Ishikawa (cell line): ENCODE measurements around the gene SLC35A2.

Experiments
- CEBPB ChIP-seq: IDR thresholded peaks from 2 replicates; pipeline ENCODE4 v1.6.1; 2012
- CREB1 ChIP-seq: IDR thresholded peaks from 2 replicates; pipeline ENCODE4 v1.6.1; 2012; ENCODE audit warnings: low read depth
- EGR1 ChIP-seq: IDR thresholded peaks from 2 replicates; pipeline ENCODE4 v1.6.1; 2012
- EP300 ChIP-seq: IDR thresholded peaks from 2 replicates; pipeline ENCODE4 v1.6.1; 2012; ENCODE audit warnings: borderline replicate concordance
- FOXM1 ChIP-seq: IDR thresholded peaks from 2 replicates; pipeline ENCODE4 v1.6.1; 2012; ENCODE audit warnings: low read depth, borderline replicate concordance
- NFIC ChIP-seq: IDR thresholded peaks from 2 replicates; pipeline ENCODE4 v1.6.1; 2012
- RAD21 ChIP-seq: IDR thresholded peaks from 2 replicates; pipeline ENCODE4 v1.6.1; 2012; ENCODE audit warnings: low read depth
- TAF1 ChIP-seq: IDR thresholded peaks from 2 replicates; pipeline ENCODE4 v1.6.1; 2012; ENCODE audit warnings: low read depth, mild to moderate bottlenecking
- TCF12 ChIP-seq: IDR thresholded peaks from 2 replicates; pipeline ENCODE4 v1.6.1; 2012; ENCODE audit warnings: low read depth
- TEAD4 ChIP-seq: IDR thresholded peaks from 2 replicates; pipeline ENCODE4 v1.6.1; 2012
- USF1 ChIP-seq: IDR thresholded peaks from 2 replicates; pipeline ENCODE4 v1.6.1; 2012
- YY1 ChIP-seq: IDR thresholded peaks from 2 replicates; pipeline ENCODE4 v1.6.1; 2012; ENCODE audit warnings: low read depth
- ZBTB7A ChIP-seq: IDR thresholded peaks from 2 replicates; pipeline ENCODE4 v1.6.1; 2012; ENCODE audit warnings: low read depth
- TF ChIP-seq, protein P1 (sequence below): IDR thresholded peaks from 2 replicates; pipeline ENCODE4 v1.6.1; 2012; ENCODE audit warnings: low read depth, mild to moderate bottlenecking
- TF ChIP-seq, protein P2 (sequence below): IDR thresholded peaks from 2 replicates; pipeline ENCODE4 v1.6.1; 2012

SLC35A2 gene

DNA sequence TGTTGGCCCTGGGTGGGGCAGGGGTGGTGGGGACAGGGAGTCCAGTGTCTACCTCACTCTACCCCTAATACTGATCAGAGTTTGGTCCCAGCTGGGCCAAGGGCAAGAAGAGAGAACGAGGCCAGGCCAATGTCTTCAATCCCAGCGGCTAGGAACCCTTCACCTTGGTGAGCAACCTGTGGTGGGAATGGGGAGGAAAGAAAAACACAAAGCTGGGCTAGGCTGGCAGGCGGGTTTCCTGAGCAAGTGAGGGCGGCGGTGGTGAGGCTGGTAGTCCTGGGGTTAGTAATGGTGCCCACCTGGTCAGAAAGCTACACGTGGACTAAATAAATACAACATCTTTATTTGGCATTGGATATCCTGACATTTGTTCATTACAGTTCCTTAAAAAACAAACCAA lies 8.2 kb downstream of the SLC35A2 start:
- TF ChIP-seq TEAD4 = no peak
- TF ChIP-seq ZBTB7A = no peak
- no peak for TF ChIP-seq CREB1
- no peak for TF ChIP-seq CEBPB
- TF ChIP-seq NFIC = no peak
- TF ChIP-seq YY1 = no peak
- no peak for TF ChIP-seq EP300
- no peak for TF ChIP-seq FOXM1
- no peak for TF ChIP-seq RAD21
- TF ChIP-seq, protein P1, sequence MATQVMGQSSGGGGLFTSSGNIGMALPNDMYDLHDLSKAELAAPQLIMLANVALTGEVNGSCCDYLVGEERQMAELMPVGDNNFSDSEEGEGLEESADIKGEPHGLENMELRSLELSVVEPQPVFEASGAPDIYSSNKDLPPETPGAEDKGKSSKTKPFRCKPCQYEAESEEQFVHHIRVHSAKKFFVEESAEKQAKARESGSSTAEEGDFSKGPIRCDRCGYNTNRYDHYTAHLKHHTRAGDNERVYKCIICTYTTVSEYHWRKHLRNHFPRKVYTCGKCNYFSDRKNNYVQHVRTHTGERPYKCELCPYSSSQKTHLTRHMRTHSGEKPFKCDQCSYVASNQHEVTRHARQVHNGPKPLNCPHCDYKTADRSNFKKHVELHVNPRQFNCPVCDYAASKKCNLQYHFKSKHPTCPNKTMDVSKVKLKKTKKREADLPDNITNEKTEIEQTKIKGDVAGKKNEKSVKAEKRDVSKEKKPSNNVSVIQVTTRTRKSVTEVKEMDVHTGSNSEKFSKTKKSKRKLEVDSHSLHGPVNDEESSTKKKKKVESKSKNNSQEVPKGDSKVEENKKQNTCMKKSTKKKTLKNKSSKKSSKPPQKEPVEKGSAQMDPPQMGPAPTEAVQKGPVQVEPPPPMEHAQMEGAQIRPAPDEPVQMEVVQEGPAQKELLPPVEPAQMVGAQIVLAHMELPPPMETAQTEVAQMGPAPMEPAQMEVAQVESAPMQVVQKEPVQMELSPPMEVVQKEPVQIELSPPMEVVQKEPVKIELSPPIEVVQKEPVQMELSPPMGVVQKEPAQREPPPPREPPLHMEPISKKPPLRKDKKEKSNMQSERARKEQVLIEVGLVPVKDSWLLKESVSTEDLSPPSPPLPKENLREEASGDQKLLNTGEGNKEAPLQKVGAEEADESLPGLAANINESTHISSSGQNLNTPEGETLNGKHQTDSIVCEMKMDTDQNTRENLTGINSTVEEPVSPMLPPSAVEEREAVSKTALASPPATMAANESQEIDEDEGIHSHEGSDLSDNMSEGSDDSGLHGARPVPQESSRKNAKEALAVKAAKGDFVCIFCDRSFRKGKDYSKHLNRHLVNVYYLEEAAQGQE = no peak
- TF ChIP-seq, protein P2, sequence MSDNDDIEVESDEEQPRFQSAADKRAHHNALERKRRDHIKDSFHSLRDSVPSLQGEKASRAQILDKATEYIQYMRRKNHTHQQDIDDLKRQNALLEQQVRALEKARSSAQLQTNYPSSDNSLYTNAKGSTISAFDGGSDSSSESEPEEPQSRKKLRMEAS = no peak
- TF ChIP-seq TCF12 = no peak
- no peak for TF ChIP-seq EGR1
- TF ChIP-seq USF1 = no peak
- TF ChIP-seq TAF1 = no peak

GRCh38 chrX:48902776-48903175 lies 8.7 kb downstream of the SLC35A2 start:
- TF ChIP-seq YY1 (no peak), CREB1 (no peak), USF1 (no peak), TCF12 (no peak), EP300 (no peak), TAF1 (no peak), NFIC (no peak), FOXM1 (no peak), CEBPB (no peak), EGR1 (no peak), ZBTB7A (no peak)
- TF ChIP-seq, protein P2 = no peak
- TF ChIP-seq, protein P1 = no peak

- TF ChIP-seq USF1 (no peak), FOXM1 (no peak), YY1 (no peak), RAD21 (no peak), CREB1 (no peak), ZBTB7A (no peak), EGR1 (no peak), NFIC (no peak), CEBPB (no peak), TEAD4 (no peak), EP300 (no peak), TAF1 (no peak), TCF12 (no peak)
- TF ChIP-seq, protein P2 = no peak
- TF ChIP-seq, protein P1 = no peak
Measured at GRCh38 chrX:48902135-48902534, 9.3 kb downstream of the SLC35A2 start.

DNA sequence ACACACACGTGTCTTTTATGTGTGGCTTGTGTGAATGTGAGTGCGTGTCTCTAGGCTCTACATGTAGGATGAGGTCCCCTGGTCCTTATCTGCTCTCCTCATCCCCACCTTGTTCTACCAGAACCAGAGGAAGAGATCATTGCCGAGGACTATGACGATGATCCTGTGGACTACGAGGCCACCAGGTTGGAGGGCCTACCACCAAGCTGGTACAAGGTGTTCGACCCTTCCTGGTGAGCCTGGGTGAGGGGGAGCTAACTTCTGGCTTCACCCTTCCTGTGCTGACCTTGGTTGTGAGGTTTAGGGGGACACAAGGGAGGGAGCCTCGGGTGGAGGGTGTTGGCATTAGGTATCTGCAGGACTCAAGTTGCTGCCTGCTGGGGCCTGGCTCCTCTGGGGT lies 10.4 kb downstream of the SLC35A2 start:
- no peak for TF ChIP-seq TCF12
- TF ChIP-seq EGR1 = no peak
- no peak for TF ChIP-seq TAF1
- TF ChIP-seq YY1 = no peak
- TF ChIP-seq, protein P1 = no peak
- no peak for TF ChIP-seq CEBPB
- no peak for TF ChIP-seq RAD21
- no peak for TF ChIP-seq ZBTB7A
- TF ChIP-seq USF1 = no peak
- no peak for TF ChIP-seq NFIC
- no peak for TF ChIP-seq CREB1
